NCI-H524 treated with DMSO at 0.1 percent for 48 hours (cell line): ENCODE data around the gene WDR87.
"Not testable (repeated sequence)": the region's sequence is repeated elsewhere in the genome, so short reads cannot be mapped to it uniquely, and the experiment has no call there.

ENCODE experiments used
- DNase-seq: peaks from one replicate; lab custom pipeline; 2025; lab: John Stamatoyannopoulos, UW

Gene WDR87

DNA sequence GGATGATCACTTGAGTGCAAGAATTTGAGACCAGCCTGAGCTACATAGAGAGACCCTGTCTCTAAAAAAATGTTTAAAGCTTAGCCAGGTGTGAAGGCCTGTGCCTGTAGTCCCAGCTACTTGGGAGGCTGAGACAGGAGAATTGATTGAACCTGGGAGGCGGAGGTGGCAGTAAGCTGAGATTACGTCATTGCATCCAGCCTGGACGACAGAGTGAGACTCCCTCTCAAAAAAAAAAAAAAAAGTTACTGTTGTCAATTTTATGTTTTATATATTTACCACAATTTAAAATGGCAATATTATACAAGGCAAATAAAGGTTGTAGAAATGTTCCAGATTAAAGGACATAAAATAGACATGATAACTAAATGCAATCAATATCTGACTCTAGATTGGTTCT, 29.2 kb downstream of the WDR87 start:
- DNase-seq = no peak

DNA sequence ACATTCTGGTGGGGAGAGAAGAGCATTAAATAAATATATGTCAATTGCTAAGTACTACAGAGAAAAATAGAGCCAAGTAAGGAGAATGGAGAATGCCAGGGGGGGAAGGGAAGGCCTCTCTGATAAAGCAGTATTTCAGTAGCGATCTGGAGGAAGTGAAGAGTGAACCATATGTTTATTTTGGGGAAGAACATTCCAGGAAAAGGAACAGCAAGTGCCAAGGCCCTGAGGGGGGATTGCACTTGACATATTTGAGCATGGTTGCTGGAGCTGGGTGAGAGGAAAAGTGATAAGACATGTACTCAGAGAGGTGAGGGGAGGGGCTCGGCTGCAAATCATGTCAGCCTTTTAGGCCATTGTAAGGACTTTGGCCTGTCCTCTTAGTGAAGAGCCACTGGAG, 30.4 kb downstream of the WDR87 start:
- no peak for DNase-seq

DNA sequence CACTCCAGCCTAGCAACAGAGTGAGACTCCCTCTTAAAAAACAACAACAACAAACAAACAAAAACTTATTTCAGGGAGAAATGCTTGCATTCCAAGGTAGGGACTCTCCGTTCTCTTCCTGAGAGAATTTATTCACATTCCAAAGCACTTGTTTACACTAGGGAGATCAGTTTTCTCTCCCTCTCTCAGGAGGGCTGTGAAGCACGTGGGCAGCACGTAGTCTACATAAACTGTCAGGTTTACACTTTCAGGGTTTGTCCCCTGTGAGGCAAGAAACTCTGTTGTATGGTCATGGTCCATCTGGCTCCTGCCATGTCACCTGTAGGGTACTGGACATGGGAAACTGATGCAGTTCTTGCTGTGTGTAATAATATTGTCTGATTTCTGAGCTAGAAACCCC, 31.6 kb downstream of the WDR87 start:
- DNase-seq = no peak

DNA sequence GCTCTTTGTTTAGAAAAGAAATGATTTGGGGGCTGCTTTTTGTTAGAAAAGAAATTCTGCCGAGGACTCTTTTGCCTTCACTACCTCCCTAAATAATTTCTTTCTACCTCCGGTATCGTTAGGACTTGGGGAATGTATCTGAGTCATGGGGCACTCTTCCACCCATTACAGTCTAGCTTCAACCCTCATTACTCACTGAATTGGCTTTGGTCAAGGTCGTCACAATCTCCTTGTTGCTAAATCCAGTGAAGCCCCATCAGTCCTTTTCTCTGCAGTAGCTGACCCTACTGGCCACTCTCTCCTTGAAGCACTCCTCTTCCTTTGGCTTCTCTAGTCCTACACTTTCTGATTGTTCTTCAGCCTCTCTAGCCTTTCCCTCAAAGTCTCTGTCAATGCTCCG, 34.0 kb downstream of the WDR87 start:
- no peak for DNase-seq

DNA sequence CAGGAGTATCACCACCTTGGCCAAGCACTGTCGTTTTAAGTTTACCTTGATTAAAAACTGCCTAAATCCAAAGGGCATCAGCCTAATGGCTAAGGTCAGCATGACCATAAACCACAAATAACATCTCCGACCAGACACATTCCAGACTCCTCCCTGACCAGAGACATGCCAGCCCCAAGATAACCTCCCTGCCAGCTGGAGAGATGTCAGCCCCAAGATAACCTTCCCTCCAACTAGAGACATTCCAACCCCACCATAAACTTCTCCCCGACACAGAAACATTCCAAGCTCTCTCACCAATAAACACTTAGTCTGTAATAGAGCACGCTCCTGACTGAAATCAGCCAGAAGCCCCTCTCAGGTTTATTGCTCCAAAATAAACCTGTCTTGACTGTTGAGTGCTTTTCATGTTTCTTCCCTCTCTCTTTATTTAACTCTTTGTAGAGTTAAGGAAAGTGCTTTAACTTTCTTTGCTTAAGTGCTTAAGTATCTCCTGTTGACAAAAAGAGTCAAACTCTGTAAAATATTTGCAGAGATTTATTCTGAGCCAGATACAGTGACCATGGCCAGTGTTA, 36.5 kb downstream of the WDR87 start:
- no peak for DNase-seq

DNA sequence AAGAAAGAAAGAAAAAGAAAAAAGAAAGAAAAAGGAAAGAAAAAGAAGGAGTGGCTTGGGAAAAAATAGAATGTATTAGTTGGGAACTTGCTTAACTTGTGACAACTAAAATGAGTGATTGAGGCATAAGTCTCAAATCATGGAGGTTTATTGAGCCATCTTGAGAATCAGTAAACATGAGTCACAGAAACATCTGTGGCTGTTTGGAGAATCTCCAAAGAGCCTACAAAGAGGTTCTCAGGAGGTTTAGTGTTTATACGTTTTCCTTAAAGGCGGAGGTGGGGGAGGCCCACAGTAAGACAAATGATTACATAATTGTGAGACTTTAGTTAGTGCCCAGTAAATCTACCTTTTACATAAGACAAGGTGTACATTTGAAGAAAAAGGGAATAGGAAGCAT, 38.6 kb downstream of the WDR87 start:
- no peak for DNase-seq

DNA sequence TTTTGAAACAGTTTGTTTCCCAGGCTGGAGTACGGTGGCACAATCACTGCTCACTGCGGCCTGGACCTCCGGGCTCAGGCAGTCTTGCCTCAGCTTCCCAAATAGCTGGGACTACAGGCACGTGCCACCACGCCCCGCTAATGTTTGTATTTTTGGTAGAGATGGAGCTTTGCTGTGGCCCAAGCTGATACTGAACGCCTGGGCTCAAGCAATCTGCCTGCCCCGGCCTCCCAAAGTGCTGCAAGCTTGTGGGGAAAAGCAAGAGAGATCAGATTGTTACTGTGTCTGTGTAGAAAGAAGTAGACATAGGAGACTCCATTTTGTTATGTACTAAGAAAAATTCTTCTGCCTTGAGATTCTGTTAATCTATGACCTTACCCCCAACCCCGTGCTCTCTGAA, 40.5 kb downstream of the WDR87 start:
- DNase-seq = not testable (repeated sequence)

DNA sequence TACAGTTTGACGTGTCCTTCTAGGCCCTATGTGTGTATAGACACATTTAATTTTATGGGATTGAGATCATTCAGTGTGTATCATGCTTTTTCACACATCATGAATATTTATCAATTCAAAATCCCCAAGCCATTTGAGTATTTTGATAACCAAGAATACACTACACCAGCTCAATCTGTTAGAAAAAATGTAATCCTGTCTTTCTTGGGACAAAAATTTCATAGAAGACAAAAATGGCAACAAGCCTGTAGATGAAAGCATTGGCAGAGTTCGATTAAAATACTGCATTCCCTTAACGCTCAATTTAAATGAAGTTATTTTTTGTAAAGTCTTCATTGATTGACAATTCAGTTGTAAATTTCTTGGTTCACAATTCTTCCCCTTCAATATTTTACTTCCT, 41.9 kb downstream of the WDR87 start:
- no peak for DNase-seq

DNA sequence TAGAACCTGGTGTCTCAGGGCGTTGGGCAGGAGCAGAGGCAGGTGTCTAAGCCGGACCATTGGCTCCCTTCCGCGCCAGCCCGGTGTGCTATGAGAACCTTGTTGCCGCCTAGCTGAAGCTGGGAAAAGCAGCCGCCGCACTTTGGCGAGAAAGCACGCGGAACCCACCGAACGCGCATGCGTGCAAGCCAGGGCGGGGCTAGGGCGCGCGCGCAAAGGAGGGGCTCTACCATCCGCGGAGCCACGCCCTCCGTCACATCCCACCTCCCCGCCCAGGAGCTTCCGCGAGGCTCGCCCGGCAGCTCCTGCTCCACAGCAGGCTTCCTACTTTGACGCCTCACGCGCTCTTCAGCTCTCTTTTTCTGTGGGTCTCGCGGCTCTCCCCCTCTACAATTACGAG, 51.3 kb downstream of the WDR87 start:
- DNase-seq = no peak

DNA sequence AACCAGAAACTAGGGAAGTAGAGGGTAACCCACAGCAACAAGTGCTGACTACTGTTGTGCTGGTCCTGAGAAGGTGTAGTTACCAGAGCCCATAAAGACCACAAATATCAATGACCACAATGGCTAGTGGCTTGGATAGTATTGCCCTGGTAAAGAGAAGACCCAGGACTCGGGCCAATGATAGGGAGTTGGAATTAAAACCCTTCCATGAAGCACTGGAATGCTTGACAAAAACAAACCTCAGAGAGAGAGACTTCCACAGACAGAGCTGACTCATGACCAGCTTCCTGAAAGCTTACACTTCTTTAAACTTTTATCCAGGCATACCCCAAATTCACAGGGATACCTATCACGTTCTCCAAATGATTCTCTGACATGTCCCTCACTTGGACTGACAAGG, 60.5 kb downstream of the WDR87 start:
- no peak for DNase-seq
